Cardiac muscle cell (in vitro differentiated cells and primary cell): ENCODE results near the gene DKC1. TPM values are rescaled to one million over a fixed set of nuclear protein-coding genes. Genes with fewer than 3 reads are reported as not detected.
"Not testable (repeated sequence)": the region's sequence is repeated elsewhere in the genome, so short reads cannot be mapped to it uniquely, and the experiment has no call there.

ENCODE experiments used
- DNase-seq, 2 donors: peaks; one replicate each; pipeline versions ENCODE4 v3.0.0 to v3.0.0-alpha.2; 2010 to 2017; ENCODE audit warnings: low read depth in 1 of 2, low spot score in 1 of 2
- H3K27ac ChIP-seq: fragments of 200-600 bp; sonication (generic); 2 replicates; pipeline ENCODE4 v1.5.1; 2016
- H3K27me3 ChIP-seq: fragments of 200-600 bp; sonication (generic); 2 replicates; pipeline ENCODE4 v1.6.0; 2016; ENCODE audit warnings: control low read depth
- H3K36me3 ChIP-seq: fragments of 200-600 bp; sonication (generic); 2 replicates; pipeline ENCODE4 v1.5.1; 2016; ENCODE audit warnings: control low read depth
- H3K4me1 ChIP-seq: fragments of 200-600 bp; sonication (generic); 2 replicates; pipeline ENCODE4 v1.8.1; 2017; ENCODE audit warnings: low read depth, mild to moderate bottlenecking, mixed run types
- H3K4me3 ChIP-seq: fragments of 200-600 bp; sonication (generic); 2 replicates; pipeline ENCODE4 v1.5.1; 2016; ENCODE audit warnings: mild to moderate bottlenecking
- H3K9me3 ChIP-seq: fragments of 200-600 bp; sonication (generic); 2 replicates; pipeline ENCODE4 v1.5.1; 2017; ENCODE audit warnings: low read depth, mild to moderate bottlenecking, control low read depth
- polyA plus RNA-seq: library from polyadenylated mRNA; unstranded; fragments of >200 nt; fragmentation: Nextera tagmentation; extraction: Ambion mirVana; gene quantifications from 2 replicates; pipeline ENCODE4 v1.2.1, GENCODE V29; 2016
- total RNA-seq: library from RNA; depleted of rRNA; stranded (reverse); fragments of >200 nt; gene quantifications from 2 replicates; pipeline ENCODE4 v1.2.3, GENCODE V29; 2016
- TF ChIP-seq, protein P1 (sequence below): IDR thresholded peaks from 2 replicates; pipeline ENCODE4 v1.5.1; 2012; ENCODE audit warnings: low read depth, mild to moderate bottlenecking, low read length

Gene DKC1
- total and polyA plus RNA-seq, 2 experiments from 2014 or later, result 22.8 to 30.9 TPM

DNA sequence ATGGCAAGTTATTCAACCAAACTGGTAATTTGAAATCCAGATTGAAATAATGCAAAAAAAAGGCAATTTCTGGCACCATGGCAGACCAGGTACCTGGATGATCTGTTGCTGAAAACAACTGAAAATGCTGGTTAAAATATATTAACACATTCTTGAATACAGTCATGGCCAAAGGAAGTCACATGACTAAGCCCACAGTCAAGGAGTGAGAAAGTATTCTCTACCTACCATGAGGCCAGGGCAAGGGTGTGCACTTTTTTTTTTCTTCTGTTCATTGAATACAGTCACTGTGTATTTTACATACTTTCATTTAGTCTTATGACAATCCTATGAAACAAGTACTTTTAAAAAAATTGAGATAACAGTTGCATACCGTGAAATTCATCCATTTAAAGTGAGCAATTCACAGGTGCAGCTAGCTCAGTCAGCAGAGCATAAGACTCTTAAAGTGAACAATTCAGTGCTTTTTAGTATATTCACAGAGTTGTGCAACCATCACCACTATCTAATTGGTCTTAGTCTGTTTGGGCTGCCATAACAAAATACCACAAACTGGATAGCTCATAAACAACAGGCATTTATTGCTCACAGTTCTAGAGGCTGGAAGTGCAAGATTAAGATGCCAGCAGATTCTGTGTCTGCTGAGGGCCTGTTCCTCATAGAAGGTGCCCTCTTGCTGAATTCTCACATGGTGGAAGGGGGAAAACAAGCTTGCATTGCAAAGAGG is 47.4 kb downstream of the DKC1 start:
- H3K4me1 ChIP-seq, result no peaks in the 10 kb centered on the region
- no peak overlapping the region for H3K27ac ChIP-seq
- peak in 1 of 2 donors; percentile 28 for DNase-seq
- no peaks in the 10 kb centered on the region for H3K9me3 ChIP-seq
- TF ChIP-seq, protein P1, sequence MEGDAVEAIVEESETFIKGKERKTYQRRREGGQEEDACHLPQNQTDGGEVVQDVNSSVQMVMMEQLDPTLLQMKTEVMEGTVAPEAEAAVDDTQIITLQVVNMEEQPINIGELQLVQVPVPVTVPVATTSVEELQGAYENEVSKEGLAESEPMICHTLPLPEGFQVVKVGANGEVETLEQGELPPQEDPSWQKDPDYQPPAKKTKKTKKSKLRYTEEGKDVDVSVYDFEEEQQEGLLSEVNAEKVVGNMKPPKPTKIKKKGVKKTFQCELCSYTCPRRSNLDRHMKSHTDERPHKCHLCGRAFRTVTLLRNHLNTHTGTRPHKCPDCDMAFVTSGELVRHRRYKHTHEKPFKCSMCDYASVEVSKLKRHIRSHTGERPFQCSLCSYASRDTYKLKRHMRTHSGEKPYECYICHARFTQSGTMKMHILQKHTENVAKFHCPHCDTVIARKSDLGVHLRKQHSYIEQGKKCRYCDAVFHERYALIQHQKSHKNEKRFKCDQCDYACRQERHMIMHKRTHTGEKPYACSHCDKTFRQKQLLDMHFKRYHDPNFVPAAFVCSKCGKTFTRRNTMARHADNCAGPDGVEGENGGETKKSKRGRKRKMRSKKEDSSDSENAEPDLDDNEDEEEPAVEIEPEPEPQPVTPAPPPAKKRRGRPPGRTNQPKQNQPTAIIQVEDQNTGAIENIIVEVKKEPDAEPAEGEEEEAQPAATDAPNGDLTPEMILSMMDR, result no peak
- H3K36me3 ChIP-seq, result no peaks in the 10 kb centered on the region
- H3K4me3 ChIP-seq, result no peak overlapping the region
- no peaks in the 10 kb centered on the region for H3K27me3 ChIP-seq

DNA sequence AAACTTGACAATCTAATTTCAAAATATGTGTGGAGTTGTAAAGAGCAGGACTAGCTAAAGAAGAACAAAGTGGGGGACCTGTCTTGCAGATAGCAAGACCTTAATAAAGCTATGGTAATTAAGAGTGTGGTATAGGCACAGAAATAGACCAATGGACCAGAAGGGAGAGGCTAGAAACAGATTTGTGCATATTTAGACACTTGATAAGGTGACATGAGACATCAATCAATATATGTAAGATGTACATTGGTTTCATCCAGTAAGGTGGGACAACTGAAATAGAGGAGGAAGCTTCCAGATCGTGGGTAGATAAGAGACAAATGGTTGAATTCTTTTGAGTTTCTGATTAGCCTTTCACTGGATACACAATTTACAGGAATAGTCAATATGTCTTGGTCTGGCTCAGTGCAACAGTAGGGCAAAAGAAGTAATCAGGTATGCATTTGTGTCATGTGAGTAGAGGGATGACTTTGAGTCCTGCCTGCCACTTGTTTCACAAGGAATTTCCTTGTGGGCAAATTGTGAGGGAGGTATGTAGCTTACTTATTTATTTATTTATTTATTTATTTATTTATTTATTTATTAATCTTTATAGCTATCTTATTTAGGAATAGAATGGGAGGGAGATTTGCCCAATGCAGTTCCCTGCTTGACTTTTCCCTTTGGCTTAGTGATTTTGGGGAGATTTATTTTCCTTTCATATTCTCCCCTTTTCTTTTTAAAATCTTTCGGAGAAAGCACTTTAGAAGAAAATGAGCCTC is 49.9 kb downstream of the DKC1 start:
- Histone ChIP-seq H3K27ac (no peak overlapping the region), H3K36me3 (no peaks in the 10 kb centered on the region), H3K9me3 (no peaks in the 10 kb centered on the region), H3K27me3 (no peaks in the 10 kb centered on the region), H3K4me3 (no peak overlapping the region), H3K4me1 (no peaks in the 10 kb centered on the region)
- DNase-seq, result no peak
- TF ChIP-seq, protein P1, result no peak

DNA sequence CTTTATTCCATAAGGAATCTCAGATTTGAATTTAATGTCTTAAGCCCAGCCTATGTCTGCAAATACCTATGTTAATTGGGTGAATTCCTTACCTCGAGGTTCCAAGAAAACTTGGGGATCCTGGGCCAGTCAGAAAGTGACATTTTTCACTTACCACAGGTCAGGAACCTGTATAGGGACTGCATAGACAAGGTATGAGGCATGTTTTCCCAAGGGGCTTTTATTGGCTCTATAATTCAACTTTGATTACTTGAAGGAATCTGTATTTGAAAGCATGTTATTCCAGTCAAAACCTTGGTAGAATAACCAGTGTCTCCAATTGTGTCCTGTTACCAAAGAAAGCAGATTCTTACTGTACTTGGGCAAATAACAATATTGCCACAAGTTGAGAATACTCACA is 51.1 kb downstream of the DKC1 start:
- no peaks in the 10 kb centered on the region for H3K36me3 ChIP-seq
- no peak overlapping the region for H3K27ac ChIP-seq

DNA sequence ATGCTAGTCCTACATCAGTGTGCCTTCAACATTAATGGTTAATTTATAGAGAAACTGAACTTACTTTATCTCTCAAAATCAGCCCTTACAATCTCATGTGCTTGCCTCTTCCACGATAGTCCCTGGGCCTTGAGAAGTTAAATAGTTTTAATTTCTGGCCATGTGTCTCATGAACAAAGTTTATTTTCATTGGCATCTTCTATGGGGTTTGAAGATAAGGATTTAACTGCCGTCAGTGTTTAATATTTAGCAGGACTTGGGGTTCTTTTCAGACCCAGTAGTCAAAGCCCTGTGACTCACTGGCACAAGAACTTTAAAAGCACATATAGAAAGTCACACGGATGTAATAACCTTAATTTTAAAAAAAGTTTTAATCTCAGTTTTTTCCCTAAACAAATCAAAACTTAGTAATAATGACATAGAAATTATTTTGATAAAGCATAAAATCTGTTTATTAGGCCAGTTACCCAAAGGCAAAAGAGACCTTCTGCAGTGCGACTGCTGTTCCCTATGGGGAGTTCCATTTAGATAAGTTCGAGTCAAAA is 52.7 kb downstream of the DKC1 start:
- Histone ChIP-seq H3K9me3 (no peaks in the 10 kb centered on the region), H3K27me3 (no peaks in the 10 kb centered on the region), H3K4me1 (no peaks in the 10 kb centered on the region), H3K4me3 (no peak overlapping the region), H3K36me3 (no peaks in the 10 kb centered on the region), H3K27ac (no peak overlapping the region)
- DNase-seq, result peak in 1 of 2 donors; percentile 44
- TF ChIP-seq, protein P1, result no peak

More for the DNA sequence above, 51.1 kb downstream of the DKC1 start:
- no peak overlapping the region for H3K4me3 ChIP-seq
- TF ChIP-seq, protein P1, result no peak
- no peaks in the 10 kb centered on the region for H3K4me1 ChIP-seq
- H3K27me3 ChIP-seq, result no peaks in the 10 kb centered on the region
- H3K9me3 ChIP-seq, result no peaks in the 10 kb centered on the region
- no peak for DNase-seq

DNA sequence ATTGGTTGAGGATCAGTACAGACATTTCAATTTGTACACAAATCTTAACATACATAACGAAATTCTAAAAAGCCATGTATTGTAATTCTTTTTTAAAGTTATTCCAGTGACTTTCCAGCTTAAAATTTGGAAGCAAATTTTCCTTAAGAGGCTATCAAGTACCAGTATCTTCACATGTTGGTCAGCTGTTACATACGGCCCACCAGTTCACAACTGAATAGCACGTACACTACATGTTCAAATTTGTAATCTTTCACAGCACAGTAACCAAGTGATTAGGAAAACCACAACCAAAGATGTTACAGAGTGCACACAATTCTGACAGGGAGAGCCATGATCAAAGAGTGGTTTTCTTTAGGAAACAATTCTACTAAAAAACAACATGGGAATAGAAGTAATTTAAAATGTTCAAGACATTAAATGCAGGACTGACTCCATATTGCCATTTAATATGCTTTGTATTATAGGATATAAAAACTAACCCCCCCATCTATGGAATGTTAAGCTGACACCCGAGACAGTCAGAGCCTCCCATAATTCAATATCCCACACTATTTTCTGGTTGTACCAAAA is 53.7 kb downstream of the DKC1 start:
- not testable (repeated sequence) for H3K27ac ChIP-seq, H3K36me3 ChIP-seq, H3K9me3 ChIP-seq, H3K27me3 ChIP-seq, H3K4me1 ChIP-seq, DNase-seq, H3K4me3 ChIP-seq

DNA sequence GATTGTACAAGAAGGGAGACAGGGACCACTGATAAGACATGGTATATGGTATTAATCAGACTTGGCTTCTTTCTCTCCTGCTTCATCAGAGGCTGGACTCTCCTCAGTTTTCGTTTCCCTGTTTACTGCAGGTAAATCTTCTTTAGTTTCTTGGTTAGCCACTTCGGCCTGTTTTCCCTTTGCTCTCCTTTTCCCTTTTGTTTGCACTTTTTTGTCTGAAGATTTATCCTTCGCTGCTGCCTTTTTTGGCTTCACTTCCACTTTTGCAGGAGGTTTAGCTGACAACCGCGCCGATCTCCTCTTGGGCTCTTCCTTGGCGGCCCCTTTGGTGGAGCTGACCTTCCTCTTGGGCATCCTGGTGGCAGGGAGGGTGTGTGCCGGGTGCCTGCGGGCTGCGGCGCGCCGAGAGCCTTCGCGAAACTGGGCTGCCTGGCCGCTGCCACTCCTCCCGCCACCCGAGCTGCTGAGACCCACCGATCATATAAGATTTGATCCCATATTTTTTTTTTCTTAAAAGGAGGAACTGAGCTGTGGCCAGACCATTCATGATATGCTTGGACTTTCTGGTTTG is 54.5 kb downstream of the DKC1 start:
- DNase-seq, H3K27me3 ChIP-seq, H3K36me3 ChIP-seq, H3K4me3 ChIP-seq, H3K4me1 ChIP-seq, H3K9me3 ChIP-seq, H3K27ac ChIP-seq: not testable (repeated sequence)
